C4-2B (cell line): ENCODE measurements around the gene PIP4K2C.

Source experiments
- ZFX ChIP-seq: fragments of 450-650 bp; IDR thresholded peaks from 2 replicates; pipeline ENCODE4 v1.6.1; 2017
- TF ChIP-seq, protein P1 (sequence below): fragments of 450-650 bp; conservative IDR thresholded peaks from 2 replicates; pipeline ENCODE4 v1.5.1; 2017; ENCODE audit warnings: mild to moderate bottlenecking

DNA sequence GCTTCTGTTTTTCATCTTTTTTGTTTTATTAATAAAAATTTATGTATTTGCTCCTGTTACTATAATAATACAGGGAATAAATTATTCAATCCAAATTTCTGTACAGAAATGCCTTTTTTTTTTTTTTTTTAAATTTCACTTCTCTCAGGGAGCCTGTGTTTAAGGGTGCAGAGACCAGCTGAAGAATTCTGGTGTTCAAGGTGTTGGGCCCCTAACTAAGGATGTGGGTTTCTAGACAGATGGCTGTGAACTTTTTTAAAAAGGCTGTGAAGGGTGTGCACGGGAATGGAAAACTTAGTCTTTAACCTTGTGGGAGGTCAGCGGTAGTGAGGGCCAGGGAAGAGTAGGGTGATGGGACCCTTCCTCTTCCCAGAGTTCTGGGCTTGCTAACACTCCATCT, 12.3 kb downstream of the PIP4K2C start:
- TF ChIP-seq ZFX: no peak
- TF ChIP-seq, protein P1, sequence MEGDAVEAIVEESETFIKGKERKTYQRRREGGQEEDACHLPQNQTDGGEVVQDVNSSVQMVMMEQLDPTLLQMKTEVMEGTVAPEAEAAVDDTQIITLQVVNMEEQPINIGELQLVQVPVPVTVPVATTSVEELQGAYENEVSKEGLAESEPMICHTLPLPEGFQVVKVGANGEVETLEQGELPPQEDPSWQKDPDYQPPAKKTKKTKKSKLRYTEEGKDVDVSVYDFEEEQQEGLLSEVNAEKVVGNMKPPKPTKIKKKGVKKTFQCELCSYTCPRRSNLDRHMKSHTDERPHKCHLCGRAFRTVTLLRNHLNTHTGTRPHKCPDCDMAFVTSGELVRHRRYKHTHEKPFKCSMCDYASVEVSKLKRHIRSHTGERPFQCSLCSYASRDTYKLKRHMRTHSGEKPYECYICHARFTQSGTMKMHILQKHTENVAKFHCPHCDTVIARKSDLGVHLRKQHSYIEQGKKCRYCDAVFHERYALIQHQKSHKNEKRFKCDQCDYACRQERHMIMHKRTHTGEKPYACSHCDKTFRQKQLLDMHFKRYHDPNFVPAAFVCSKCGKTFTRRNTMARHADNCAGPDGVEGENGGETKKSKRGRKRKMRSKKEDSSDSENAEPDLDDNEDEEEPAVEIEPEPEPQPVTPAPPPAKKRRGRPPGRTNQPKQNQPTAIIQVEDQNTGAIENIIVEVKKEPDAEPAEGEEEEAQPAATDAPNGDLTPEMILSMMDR: no peak
